HG03558 (cell line): ENCODE results near the gene NTSR1.

Experiments used
- ATAC-seq: cut with Tn5 transposase; IDR thresholded peaks from one replicate; pipeline ENCODE4 v1.9.1; 2021; ENCODE audit warnings: moderate number of reproducible peaks; ENCODE audit not compliant: unreplicated experiment; ENCODE audit errors: extremely low read depth

The NTSR1 gene

DNA sequence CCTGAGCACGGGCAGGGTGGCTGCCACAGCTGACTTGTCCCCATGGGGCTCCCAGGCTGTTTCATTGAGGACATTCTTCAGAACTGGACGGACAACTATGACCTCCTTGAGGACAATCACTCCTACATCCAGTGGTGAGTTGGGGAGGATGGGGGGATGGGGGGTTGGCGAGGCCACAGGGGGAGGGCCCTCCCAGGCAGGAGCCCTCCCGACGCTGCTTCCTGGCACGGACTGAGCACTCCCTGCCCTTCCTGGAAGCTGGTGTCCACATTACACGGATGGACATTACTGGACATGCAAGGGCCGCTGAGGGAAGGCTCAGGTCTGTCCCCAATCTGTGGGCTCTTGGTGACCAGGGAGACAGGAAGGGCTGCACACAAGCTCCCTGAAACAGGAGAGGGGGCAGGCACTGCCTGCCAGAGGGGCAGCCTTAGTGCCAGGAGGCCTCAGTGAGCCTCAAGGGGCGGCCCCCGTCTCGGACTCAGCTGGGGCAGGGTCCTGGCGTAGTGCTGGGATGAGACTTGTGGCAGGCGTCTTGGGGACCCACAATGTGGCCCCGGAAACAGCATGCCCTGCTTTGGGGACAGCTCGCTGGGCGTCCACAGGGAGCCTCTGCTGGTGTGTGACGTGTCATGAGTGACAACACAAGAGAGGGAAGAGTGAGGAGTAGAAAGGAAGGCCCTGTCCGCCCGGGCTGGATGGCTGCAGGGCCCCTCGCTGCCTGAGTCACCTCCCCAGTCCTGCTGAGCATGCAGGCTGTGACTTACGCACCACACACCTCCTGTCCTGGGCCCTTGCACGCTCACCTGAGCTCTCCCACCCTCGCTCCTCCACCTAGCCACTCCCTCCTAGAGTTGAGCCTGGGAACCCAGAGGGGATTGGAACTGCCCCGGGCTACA lies 101.1 kb downstream of the NTSR1 start:
- no peak for ATAC-seq

DNA sequence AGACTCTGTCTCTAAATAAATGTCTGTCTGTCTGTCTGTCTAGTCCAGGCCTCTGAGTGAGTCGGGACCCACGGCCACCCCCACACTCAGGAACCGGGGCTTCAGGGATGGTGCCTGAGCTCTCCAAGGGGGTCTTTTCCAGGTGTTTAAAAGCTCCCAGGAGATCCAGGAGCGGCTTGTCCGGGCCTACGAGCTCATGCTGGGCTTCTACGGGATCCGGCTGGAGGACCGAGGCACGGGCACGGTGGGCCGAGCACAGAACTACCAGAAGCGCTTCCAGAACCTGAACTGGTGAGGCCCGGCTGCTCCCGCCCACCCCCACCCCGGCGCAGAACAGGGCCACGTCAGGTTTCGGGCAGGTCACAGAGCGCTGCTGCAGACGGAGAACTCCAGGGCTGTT lies 102.7 kb downstream of the NTSR1 start:
- ATAC-seq: no peak

DNA sequence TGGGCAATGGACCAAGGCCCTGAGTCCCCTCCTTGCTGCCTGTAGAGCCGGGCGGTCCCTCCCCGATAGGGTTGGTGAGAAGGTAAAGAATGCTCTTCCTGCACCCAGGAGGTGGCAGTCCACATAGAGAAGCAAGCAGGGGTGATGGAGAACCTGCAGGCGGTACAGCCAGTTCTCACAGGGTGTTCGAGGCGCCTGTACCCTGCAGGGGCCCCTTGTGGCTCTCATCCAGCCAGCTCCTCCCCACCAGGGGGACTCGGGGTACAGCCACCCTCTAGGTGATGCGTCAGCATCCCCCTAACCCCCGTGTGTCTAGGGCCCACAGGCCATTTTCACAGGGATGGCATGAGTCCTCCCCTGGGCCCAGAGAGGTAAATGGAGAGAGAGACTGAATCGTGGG lies 103.1 kb downstream of the NTSR1 start:
- ATAC-seq: no peak
